Fibroblast of lung (primary cell): ENCODE data around the gene SEL1L2.

Source experiments
- EZH2 ChIP-seq: IDR thresholded peaks from 2 replicates; pipeline ENCODE4 v1.5.1; 2012; ENCODE audit warnings: low read length, control low read depth, mild to moderate bottlenecking; ENCODE audit errors: missing control alignments
- TF ChIP-seq, protein P1 (sequence below), 2 donors: IDR thresholded peaks in 1 of 2; conservative IDR thresholded peaks in 1 of 2; 1 replicate in 1 of 2; 2 replicates in 1 of 2; pipeline ENCODE4 v1.5.1; 2011 to 2012; ENCODE audit warnings: low read length in 2 of 2, control low read depth in 1 of 2, inconsistent platforms in 1 of 2, low read depth in 1 of 2, mild to moderate bottlenecking in 1 of 2

DNA sequence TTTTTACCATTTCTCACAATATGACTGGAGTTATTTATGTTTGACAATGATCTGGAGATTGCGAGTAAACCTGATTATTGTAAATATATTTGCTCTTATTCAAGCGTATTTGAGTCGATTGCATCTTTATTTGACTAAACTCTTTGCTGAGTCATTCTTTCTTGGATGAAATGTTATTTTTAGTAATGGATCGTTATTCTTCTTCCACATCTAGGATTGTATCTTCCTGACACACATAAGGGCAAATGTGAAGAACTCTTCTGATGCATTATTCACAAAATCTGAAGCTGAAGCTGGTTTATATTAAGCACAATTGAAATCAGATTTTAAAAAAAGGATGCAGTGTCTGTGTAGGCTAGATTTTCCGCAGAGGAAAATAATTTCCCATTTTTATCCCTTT, 68.2 kb downstream of the SEL1L2 start:
- TF ChIP-seq, protein P1, sequence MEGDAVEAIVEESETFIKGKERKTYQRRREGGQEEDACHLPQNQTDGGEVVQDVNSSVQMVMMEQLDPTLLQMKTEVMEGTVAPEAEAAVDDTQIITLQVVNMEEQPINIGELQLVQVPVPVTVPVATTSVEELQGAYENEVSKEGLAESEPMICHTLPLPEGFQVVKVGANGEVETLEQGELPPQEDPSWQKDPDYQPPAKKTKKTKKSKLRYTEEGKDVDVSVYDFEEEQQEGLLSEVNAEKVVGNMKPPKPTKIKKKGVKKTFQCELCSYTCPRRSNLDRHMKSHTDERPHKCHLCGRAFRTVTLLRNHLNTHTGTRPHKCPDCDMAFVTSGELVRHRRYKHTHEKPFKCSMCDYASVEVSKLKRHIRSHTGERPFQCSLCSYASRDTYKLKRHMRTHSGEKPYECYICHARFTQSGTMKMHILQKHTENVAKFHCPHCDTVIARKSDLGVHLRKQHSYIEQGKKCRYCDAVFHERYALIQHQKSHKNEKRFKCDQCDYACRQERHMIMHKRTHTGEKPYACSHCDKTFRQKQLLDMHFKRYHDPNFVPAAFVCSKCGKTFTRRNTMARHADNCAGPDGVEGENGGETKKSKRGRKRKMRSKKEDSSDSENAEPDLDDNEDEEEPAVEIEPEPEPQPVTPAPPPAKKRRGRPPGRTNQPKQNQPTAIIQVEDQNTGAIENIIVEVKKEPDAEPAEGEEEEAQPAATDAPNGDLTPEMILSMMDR (conservative IDR thresholded peaks at IDR 0.05 in 1 of 2, IDR thresholded peaks at IDR 0.05 in 1 of 2; ENCODE audit: low read depth in 1 of 2, low read length in 2 of 2): no peak
- TF ChIP-seq EZH2: no peak
